ENCODE data around the gene PDE6G. TPM values are rescaled to one million over a fixed set of nuclear protein-coding genes. Genes with fewer than 3 reads are reported as not detected.
A peak's percentile ranks its signal among the peaks of the same experiment; 100 is the strongest.

PDE6G gene
- total and polyA plus RNA-seq, 2 of the 13 experiments (the other 11 are each of a cell fraction or from before 2014, with no cell fraction given) = 1.4 to 6.7 TPM

DNA sequence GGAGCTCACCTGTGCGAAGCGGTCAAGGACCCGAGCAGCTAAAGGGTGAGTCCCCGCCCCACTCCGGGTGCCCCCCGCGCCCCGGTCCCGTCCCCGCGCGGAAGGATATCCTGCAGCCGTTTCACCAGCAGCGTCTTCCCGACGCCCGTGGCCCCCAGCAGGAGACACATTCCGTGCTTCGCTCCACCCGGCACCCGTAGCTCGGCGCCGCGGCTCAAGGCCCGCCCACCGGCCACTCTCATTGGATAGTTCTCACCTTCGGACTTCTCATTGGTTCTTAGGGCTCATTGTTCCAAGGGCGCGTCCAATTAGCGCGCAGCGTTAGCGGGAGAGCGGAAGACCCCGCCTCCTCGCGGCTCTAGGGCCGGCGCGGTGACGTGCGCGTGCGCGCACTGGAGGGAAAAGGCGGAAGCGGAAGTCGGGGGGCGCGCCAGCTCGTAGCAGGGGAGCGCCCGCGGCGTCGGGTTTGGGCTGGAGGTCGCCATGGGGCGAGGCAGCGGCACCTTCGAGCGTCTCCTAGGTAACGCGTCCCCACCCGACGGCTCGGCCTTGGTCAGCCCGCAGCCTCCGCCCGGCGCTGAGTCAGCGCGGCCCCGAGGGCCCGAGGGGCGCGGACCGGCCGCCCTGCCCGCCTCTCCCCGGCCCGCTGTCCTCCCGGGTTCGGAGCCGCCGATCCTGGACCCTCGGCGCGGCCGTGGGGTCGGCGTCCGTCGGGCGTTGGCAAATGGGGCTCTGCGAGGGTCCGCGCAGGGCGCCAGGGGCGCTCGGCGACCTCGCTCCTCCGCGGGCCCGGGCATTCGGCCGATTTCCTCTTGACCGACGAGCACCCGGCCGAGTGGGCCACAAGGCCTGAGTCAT is 27.5 kb upstream of the PDE6G start, which contains the start of the genes ARL16 and HGS (continued):
- TF ChIP-seq PRPF4 (IDR thresholded peaks at IDR 0.05; ENCODE audit: low read depth, low read length, poor library complexity, severe bottlenecking) = no peak
- no peak for TF ChIP-seq CCAR2 (optimal IDR thresholded peaks at IDR 0.05; ENCODE audit: low read depth, low read length)
- peak; percentile 19; the same call in 1 of the 2 replicates for TF ChIP-seq ARHGAP35 (CRISPR knock-in tag; IDR thresholded peaks at IDR 0.05; ENCODE audit: borderline replicate concordance)
- TF ChIP-seq SP4 (CRISPR knock-in tag; IDR thresholded peaks at IDR 0.05) = peak; percentile 95
- no peak for TF ChIP-seq FOXA1 (IDR thresholded peaks at IDR 0.05)
- 0 out of 2 replicates have a peak, but pooled peaks have one; percentile 11 for TF ChIP-seq FOXA1 (CRISPR knock-in tag; IDR thresholded peaks at IDR 0.05)
- no peak for TF ChIP-seq AGO1 (IDR thresholded peaks at IDR 0.05; ENCODE audit: low read depth, low read length, poor library complexity, severe bottlenecking)
- TF ChIP-seq SMAD1 (CRISPR knock-in tag; IDR thresholded peaks at IDR 0.05; ENCODE audit: borderline replicate concordance, low read depth) = no peak; the same call in 1 of the 2 replicates
- peak; percentile 70; the same call in 1 of the 2 replicates for TF ChIP-seq ZNF552 (CRISPR knock-in tag; IDR thresholded peaks at IDR 0.05; ENCODE audit: borderline replicate concordance)
- TF ChIP-seq, protein P1, sequence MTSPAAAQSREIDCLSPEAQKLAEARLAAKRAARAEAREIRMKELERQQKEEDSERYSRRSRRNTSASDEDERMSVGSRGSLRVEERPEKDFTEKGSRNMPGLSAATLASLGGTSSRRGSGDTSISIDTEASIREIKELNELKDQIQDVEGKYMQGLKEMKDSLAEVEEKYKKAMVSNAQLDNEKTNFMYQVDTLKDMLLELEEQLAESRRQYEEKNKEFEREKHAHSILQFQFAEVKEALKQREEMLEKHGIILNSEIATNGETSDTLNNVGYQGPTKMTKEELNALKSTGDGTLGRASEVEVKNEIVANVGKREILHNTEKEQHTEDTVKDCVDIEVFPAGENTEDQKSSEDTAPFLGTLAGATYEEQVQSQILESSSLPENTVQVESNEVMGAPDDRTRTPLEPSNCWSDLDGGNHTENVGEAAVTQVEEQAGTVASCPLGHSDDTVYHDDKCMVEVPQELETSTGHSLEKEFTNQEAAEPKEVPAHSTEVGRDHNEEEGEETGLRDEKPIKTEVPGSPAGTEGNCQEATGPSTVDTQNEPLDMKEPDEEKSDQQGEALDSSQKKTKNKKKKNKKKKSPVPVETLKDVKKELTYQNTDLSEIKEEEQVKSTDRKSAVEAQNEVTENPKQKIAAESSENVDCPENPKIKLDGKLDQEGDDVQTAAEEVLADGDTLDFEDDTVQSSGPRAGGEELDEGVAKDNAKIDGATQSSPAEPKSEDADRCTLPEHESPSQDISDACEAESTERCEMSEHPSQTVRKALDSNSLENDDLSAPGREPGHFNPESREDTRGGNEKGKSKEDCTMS (CRISPR knock-in tag; conservative IDR thresholded peaks at IDR 0.05) = no peak
- no peak for TF ChIP-seq ZNF12 (CRISPR knock-in tag; IDR thresholded peaks at IDR 0.05)
- TF ChIP-seq MED13 (CRISPR knock-in tag; IDR thresholded peaks at IDR 0.05) = peak; percentile 41; the same call in 1 of the 2 replicates
- TF ChIP-seq KDM1A (CRISPR knock-in tag; IDR thresholded peaks at IDR 0.05) = no peak
- 0 out of 2 replicates have a peak, but pooled peaks have one; percentile 8 for TF ChIP-seq ZNF629 (CRISPR knock-in tag; conservative IDR thresholded peaks at IDR 0.05)
- peak; percentile 68; the same call in 1 of the 2 replicates for TF ChIP-seq ZNF563 (CRISPR knock-in tag; IDR thresholded peaks at IDR 0.05)
- TF ChIP-seq, protein P2, sequence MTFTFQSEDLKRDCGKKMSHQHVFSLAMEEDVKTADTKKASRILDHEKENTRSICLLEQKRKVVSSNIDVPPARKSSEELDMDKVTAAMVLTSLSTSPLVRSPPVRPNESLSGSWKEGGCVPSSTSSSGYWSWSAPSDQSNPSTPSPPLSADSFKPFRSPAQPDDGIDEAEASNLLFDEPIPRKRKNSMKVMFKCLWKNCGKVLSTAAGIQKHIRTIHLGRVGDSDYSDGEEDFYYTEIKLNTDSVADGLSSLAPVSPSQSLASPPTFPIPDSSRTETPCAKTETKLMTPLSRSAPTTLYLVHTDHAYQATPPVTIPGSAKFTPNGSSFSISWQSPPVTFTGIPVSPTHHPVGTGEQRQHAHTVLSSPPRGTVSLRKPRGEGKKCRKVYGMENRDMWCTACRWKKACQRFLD (CRISPR knock-in tag; IDR thresholded peaks at IDR 0.05; ENCODE audit: borderline replicate concordance) = peak; percentile 66; the same call in 1 of the 2 replicates
- TF ChIP-seq, protein P3, sequence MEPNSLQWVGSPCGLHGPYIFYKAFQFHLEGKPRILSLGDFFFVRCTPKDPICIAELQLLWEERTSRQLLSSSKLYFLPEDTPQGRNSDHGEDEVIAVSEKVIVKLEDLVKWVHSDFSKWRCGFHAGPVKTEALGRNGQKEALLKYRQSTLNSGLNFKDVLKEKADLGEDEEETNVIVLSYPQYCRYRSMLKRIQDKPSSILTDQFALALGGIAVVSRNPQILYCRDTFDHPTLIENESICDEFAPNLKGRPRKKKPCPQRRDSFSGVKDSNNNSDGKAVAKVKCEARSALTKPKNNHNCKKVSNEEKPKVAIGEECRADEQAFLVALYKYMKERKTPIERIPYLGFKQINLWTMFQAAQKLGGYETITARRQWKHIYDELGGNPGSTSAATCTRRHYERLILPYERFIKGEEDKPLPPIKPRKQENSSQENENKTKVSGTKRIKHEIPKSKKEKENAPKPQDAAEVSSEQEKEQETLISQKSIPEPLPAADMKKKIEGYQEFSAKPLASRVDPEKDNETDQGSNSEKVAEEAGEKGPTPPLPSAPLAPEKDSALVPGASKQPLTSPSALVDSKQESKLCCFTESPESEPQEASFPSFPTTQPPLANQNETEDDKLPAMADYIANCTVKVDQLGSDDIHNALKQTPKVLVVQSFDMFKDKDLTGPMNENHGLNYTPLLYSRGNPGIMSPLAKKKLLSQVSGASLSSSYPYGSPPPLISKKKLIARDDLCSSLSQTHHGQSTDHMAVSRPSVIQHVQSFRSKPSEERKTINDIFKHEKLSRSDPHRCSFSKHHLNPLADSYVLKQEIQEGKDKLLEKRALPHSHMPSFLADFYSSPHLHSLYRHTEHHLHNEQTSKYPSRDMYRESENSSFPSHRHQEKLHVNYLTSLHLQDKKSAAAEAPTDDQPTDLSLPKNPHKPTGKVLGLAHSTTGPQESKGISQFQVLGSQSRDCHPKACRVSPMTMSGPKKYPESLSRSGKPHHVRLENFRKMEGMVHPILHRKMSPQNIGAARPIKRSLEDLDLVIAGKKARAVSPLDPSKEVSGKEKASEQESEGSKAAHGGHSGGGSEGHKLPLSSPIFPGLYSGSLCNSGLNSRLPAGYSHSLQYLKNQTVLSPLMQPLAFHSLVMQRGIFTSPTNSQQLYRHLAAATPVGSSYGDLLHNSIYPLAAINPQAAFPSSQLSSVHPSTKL (CRISPR knock-in tag; IDR thresholded peaks at IDR 0.05) = no peak; the same call in 1 of the 2 replicates
- TF ChIP-seq NRL (CRISPR knock-in tag; IDR thresholded peaks at IDR 0.05; ENCODE audit: borderline replicate concordance) = no peak; the same call in none of the 2 replicates
- peak; percentile 10 for TF ChIP-seq ARNT2 (CRISPR knock-in tag; IDR thresholded peaks at IDR 0.05; ENCODE audit: low read depth)
